Measurements from ENCODE around the gene N4BP2. TPM values are rescaled to one million over a fixed set of nuclear protein-coding genes. Genes with fewer than 3 reads are reported as not detected.

The N4BP2 gene
- total RNA-seq, 4 donors from 2014 or later: 7.8 to 23.7 (median 10.3) TPM

DNA sequence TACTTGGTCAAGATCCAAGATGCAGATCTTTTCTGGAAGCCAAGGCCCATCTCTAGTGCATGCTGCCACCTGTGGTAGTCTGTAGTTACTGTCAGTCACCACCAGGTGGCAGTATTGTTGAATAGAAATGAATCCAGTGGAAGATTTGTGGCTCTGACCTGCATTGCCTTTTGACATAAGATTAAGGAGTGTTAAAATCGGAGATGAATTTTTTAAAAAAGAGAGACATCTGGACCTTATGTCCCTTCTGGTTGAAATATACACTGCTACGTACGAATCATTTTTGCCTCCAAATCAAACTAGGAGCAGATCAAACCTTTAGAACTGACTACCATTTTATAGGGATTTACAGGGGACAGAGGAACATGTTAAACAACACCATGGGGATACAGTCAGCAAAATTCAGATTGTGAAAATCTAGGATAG, 93.3 kb downstream of the N4BP2 start:
- Histone ChIP-seq H3K27ac (no peak overlapping the region), H3K4me3 (no peak overlapping the region), H3K4me1 (no peaks in the 10 kb centered on the region), H3K9me3 (no peaks in the 10 kb centered on the region), H3K27me3 (no peaks in the 10 kb centered on the region), H3K36me3 (peaks cover 8% of the 10 kb centered on the region)
- no peak for DNase-seq (ENCODE audit: low spot score in 2 of 2)
- WGBS: 93% methylated on average over 3 of the region's 3 CpGs
- TF ChIP-seq EP300 (IDR thresholded peaks at IDR 0.05): no peak
- TF ChIP-seq, protein P1, sequence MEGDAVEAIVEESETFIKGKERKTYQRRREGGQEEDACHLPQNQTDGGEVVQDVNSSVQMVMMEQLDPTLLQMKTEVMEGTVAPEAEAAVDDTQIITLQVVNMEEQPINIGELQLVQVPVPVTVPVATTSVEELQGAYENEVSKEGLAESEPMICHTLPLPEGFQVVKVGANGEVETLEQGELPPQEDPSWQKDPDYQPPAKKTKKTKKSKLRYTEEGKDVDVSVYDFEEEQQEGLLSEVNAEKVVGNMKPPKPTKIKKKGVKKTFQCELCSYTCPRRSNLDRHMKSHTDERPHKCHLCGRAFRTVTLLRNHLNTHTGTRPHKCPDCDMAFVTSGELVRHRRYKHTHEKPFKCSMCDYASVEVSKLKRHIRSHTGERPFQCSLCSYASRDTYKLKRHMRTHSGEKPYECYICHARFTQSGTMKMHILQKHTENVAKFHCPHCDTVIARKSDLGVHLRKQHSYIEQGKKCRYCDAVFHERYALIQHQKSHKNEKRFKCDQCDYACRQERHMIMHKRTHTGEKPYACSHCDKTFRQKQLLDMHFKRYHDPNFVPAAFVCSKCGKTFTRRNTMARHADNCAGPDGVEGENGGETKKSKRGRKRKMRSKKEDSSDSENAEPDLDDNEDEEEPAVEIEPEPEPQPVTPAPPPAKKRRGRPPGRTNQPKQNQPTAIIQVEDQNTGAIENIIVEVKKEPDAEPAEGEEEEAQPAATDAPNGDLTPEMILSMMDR (IDR thresholded peaks at IDR 0.05): peak; percentile 74 to 92

DNA sequence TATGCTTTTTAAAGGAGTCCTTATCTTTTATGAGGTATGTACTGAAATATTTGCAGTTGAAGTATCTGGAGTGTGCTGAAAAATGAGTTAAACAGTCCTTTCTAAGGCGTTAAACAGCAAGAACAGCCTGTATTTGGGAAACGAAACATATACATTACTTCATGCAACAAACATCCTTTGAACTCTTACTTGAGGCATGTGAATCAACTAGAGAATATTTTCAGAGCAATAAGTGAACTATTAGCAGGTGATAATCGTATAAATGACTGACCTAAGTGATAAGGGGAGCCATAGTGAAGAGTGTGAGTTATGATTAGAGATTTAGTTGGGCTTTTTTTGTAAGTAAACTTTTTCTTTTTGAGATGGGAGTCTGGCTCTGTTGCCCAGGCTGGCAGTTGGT, 94.3 kb downstream of the N4BP2 start:
- TF ChIP-seq, protein P1 (IDR thresholded peaks at IDR 0.05): no peak
- no peak for TF ChIP-seq EP300 (IDR thresholded peaks at IDR 0.05)
- TF ChIP-seq POLR2A (IDR thresholded peaks at IDR 0.05): no peak
- TF ChIP-seq POLR2AphosphoS5 (IDR thresholded peaks at IDR 0.05): no peak
- DNase-seq (ENCODE audit: low spot score in 2 of 2): no peak
- no peaks in the 10 kb centered on the region for H3K9me3 ChIP-seq
- peaks cover 8% of the 10 kb centered on the region for H3K36me3 ChIP-seq
- no peaks in the 10 kb centered on the region for H3K4me1 ChIP-seq
- WGBS: 93% methylated on average over 3 of the region's 3 CpGs
- H3K4me3 ChIP-seq: no peak overlapping the region
- no peak overlapping the region for H3K27ac ChIP-seq
- no peaks in the 10 kb centered on the region for H3K27me3 ChIP-seq

GRCh38 chr4:40152637-40153036, 96.0 kb downstream of the N4BP2 start:
- Histone ChIP-seq H3K4me1 (no peaks in the 10 kb centered on the region), H3K27ac (no peak overlapping the region), H3K36me3 (peaks cover 4% of the 10 kb centered on the region), H3K27me3 (no peaks in the 10 kb centered on the region), H3K4me3 (no peak overlapping the region), H3K9me3 (no peaks in the 10 kb centered on the region)
- TF ChIP-seq POLR2A (IDR thresholded peaks at IDR 0.05) (no peak), EP300 (IDR thresholded peaks at IDR 0.05) (no peak), POLR2AphosphoS5 (IDR thresholded peaks at IDR 0.05) (no peak)
- TF ChIP-seq, protein P1 (IDR thresholded peaks at IDR 0.05): no peak
- no peak for DNase-seq (ENCODE audit: low spot score in 2 of 2)
- WGBS: 84% methylated on average over 4 of the region's 4 CpGs

DNA sequence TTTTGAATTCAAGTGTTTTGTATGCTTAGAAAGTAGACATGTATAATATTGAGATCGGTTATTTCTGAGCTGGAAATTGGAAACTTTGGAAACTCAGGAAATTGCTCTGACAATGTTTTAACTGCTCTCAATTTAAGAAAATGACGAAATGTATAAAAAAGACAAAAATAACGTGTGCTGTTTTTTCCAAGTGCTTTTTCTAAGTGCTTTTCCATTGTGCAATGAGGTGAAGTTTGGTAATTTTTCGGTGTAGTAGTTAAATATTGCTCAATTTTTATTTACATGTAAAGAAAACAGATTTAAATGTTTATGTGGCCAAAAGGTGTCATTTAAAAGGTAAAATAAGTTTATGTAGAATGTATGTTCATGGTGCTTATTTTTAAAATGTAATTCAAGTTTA, 100.8 kb downstream of the N4BP2 start:
- WGBS: 94% methylated on average over 4 of the region's 4 CpGs
- H3K36me3 ChIP-seq: peaks cover 8% of the 10 kb centered on the region
- no peak for DNase-seq (ENCODE audit: low spot score in 2 of 2)
- H3K4me3 ChIP-seq: no peak overlapping the region
- H3K27ac ChIP-seq: no peak overlapping the region
- no peaks in the 10 kb centered on the region for H3K4me1 ChIP-seq
- no peaks in the 10 kb centered on the region for H3K27me3 ChIP-seq
- no peak for TF ChIP-seq EP300 (IDR thresholded peaks at IDR 0.05)
- TF ChIP-seq POLR2AphosphoS5 (IDR thresholded peaks at IDR 0.05): no peak
- no peaks in the 10 kb centered on the region for H3K9me3 ChIP-seq

GRCh38 chr4:40160258-40160657, 103.6 kb downstream of the N4BP2 start:
- H3K9me3 ChIP-seq: no peaks in the 10 kb centered on the region
- no peak for DNase-seq (ENCODE audit: low spot score in 2 of 2)
- WGBS: 93% methylated on average over 9 of the region's 9 CpGs
- peaks cover 8% of the 10 kb centered on the region for H3K36me3 ChIP-seq
- H3K27me3 ChIP-seq: no peaks in the 10 kb centered on the region
- H3K4me1 ChIP-seq: no peaks in the 10 kb centered on the region
- H3K4me3 ChIP-seq: no peak overlapping the region
- TF ChIP-seq POLR2A (IDR thresholded peaks at IDR 0.05) (no peak), EP300 (IDR thresholded peaks at IDR 0.05) (no peak), POLR2AphosphoS5 (IDR thresholded peaks at IDR 0.05) (no peak)
- TF ChIP-seq, protein P1 (IDR thresholded peaks at IDR 0.05): no peak
- H3K27ac ChIP-seq: no peak overlapping the region

DNA sequence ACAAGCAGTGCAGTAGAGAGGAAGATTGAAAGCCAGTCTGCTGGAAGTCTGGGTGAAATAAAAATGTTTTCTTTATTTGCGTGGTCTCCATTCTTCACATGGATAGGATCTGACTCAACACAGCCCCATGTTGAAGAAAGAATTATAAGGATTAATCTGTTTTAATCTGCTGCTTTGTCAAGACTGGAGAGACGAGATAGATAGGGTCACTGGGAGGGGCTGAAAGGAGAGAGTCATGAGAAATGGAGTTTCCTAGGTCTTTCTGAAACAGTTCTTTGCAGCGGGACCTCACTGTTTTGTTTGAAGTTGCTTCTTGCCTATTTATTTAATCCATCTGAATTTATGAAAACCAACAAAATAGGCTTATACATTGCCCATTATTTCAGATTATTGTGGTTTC, 107.8 kb downstream of the N4BP2 start:
- WGBS: 87% methylated on average over 3 of the region's 3 CpGs

More for the DNA sequence above, 107.8 kb downstream of the N4BP2 start:
- Histone ChIP-seq H3K4me1 (no peaks in the 10 kb centered on the region), H3K36me3 (peaks cover 8% of the 10 kb centered on the region), H3K27ac (no peak overlapping the region), H3K27me3 (no peaks in the 10 kb centered on the region), H3K9me3 (no peaks in the 10 kb centered on the region), H3K4me3 (no peak overlapping the region)
- TF ChIP-seq, protein P1 (IDR thresholded peaks at IDR 0.05): no peak
- TF ChIP-seq EP300 (IDR thresholded peaks at IDR 0.05) (no peak), POLR2AphosphoS5 (IDR thresholded peaks at IDR 0.05) (no peak), POLR2A (IDR thresholded peaks at IDR 0.05) (no peak)
- no peak for DNase-seq (ENCODE audit: low spot score in 2 of 2)

Measured in suprapubic skin (tissue), 4 donors.